ENCODE measurements around the gene UPP2. TPM values are rescaled to one million over a fixed set of nuclear protein-coding genes. Genes with fewer than 3 reads are reported as not detected.

UPP2 gene
- total RNA-seq (not detected in 2 replicates), polyA plus RNA-seq (0.31 TPM in 1 of 2 replicates, not detected in the other)

GRCh38 chr2:158101384-158101926 is at the start of gene UPP2:
UPP2 (plus strand) TSS chr2:158101876; CDS start chr2:158102064, 188 bp downstream.
- H3K4me3 ChIP-seq = no peak within 1 kb of the TSS
- H3K36me3 ChIP-seq = no peaks in the 10 kb centered on the region
- H3K27me3 ChIP-seq = no peaks in the 10 kb centered on the region
- H3K27ac ChIP-seq = no peak within 1 kb of the TSS
- DNase-seq (ENCODE audit: low read depth in 1 of 2, low spot score in 1 of 2) = no peak
- no peak for TF ChIP-seq CTCF (IDR thresholded peaks at IDR 0.05; ENCODE audit: low read depth, low read length)
- H3K9me3 ChIP-seq (ENCODE audit: low read depth) = no peaks in the 10 kb centered on the region
- no peaks in the 10 kb centered on the region for H3K4me1 ChIP-seq (ENCODE audit: low read depth)

GRCh38 chr2:158052761-158053160 is 48.9 kb upstream of the UPP2 start:
- no peak for TF ChIP-seq CTCF (IDR thresholded peaks at IDR 0.05; ENCODE audit: low read depth, low read length)
- Histone ChIP-seq H3K4me1 (ENCODE audit: low read depth) (no peaks in the 10 kb centered on the region), H3K27me3 (no peaks in the 10 kb centered on the region), H3K36me3 (no peaks in the 10 kb centered on the region), H3K9me3 (ENCODE audit: low read depth) (no peaks in the 10 kb centered on the region), H3K27ac (no peak overlapping the region), H3K4me3 (no peak overlapping the region)
- no peak for DNase-seq (ENCODE audit: low read depth in 1 of 2, low spot score in 1 of 2)

GRCh38 chr2:158056875-158057274 is 44.8 kb upstream of the UPP2 start:
- no peak overlapping the region for H3K27ac ChIP-seq
- TF ChIP-seq CTCF (IDR thresholded peaks at IDR 0.05; ENCODE audit: low read depth, low read length) = no peak
- H3K4me1 ChIP-seq (ENCODE audit: low read depth) = no peaks in the 10 kb centered on the region
- H3K4me3 ChIP-seq = no peak overlapping the region
- H3K36me3 ChIP-seq = no peaks in the 10 kb centered on the region
- no peaks in the 10 kb centered on the region for H3K9me3 ChIP-seq (ENCODE audit: low read depth)
- no peak for DNase-seq (ENCODE audit: low read depth in 1 of 2, low spot score in 1 of 2)
- H3K27me3 ChIP-seq = no peaks in the 10 kb centered on the region

GRCh38 chr2:158060160-158060834 is 41.4 kb upstream of the UPP2 start:
- Histone ChIP-seq H3K36me3 (no peaks in the 10 kb centered on the region), H3K27ac (no peak overlapping the region), H3K9me3 (ENCODE audit: low read depth) (no peaks in the 10 kb centered on the region), H3K4me1 (ENCODE audit: low read depth) (no peaks in the 10 kb centered on the region), H3K4me3 (no peak overlapping the region), H3K27me3 (no peaks in the 10 kb centered on the region)
- DNase-seq (ENCODE audit: low read depth in 1 of 2, low spot score in 1 of 2) = no peak
- TF ChIP-seq CTCF (IDR thresholded peaks at IDR 0.05; ENCODE audit: low read depth, low read length) = no peak

GRCh38 chr2:158060835-158061435 is 40.7 kb upstream of the UPP2 start:
- no peaks in the 10 kb centered on the region for H3K4me1 ChIP-seq (ENCODE audit: low read depth)
- H3K9me3 ChIP-seq (ENCODE audit: low read depth) = no peaks in the 10 kb centered on the region
- no peaks in the 10 kb centered on the region for H3K36me3 ChIP-seq
- DNase-seq (ENCODE audit: low read depth in 1 of 2, low spot score in 1 of 2) = peak in 1 of 2 donors; percentile 48
- no peak for TF ChIP-seq CTCF (IDR thresholded peaks at IDR 0.05; ENCODE audit: low read depth, low read length)
- no peak overlapping the region for H3K4me3 ChIP-seq
- no peak overlapping the region for H3K27ac ChIP-seq
- H3K27me3 ChIP-seq = no peaks in the 10 kb centered on the region

All from cardiac muscle cell (in vitro differentiated cells and primary cell).